HepG2 (cell line): ENCODE results near the gene TUT1. TPM values are rescaled to one million over a fixed set of nuclear protein-coding genes. Genes with fewer than 3 reads are reported as not detected.
A peak's percentile ranks its signal among the peaks of the same experiment; 100 is the strongest.

ENCODE experiments used
- AKAP8 ChIP-seq: sonication (generic); formaldehyde crosslinking; IDR thresholded peaks from 2 replicates; pipeline ENCODE4 v1.5.1; 2020; ENCODE audit warnings: mild to moderate bottlenecking, missing genetic modification reagents
- ATF7 ChIP-seq, 2 experiments: fragments of 450-650 bp in 1 of 2; sonication (generic) in 1 of 2; formaldehyde crosslinking in 1 of 2; IDR thresholded peaks; 2 replicates each; pipeline versions ENCODE4 v1.4.0 to v1.6.1; 2016 to 2020; ENCODE audit warnings: antibody characterized with exemption in 1 of 2, mild to moderate bottlenecking in 1 of 2, missing genetic modification reagents in 1 of 2
- FOXO1 ChIP-seq: sonication (generic); formaldehyde crosslinking; IDR thresholded peaks from 2 replicates; pipeline ENCODE4 v1.4.0; 2020; ENCODE audit warnings: missing genetic modification reagents
- HOXA3 ChIP-seq: sonication (generic); formaldehyde crosslinking; IDR thresholded peaks from 2 replicates; pipeline ENCODE4 v1.5.0; 2020; ENCODE audit warnings: missing genetic modification reagents
- IRF9 ChIP-seq: sonication (generic); formaldehyde crosslinking; IDR thresholded peaks from 2 replicates; pipeline ENCODE4 v1.8.0; 2022; ENCODE audit warnings: missing genetic modification reagents, mild to moderate bottlenecking, borderline replicate concordance
- KLF12 ChIP-seq: sonication (generic); formaldehyde crosslinking; IDR thresholded peaks from 2 replicates; pipeline ENCODE4 v1.4.0; 2020; ENCODE audit warnings: missing genetic modification reagents, borderline replicate concordance
- MAFG ChIP-seq: sonication (generic); formaldehyde crosslinking; IDR thresholded peaks from 2 replicates; pipeline ENCODE4 v1.5.1; 2020; ENCODE audit warnings: mild to moderate bottlenecking, missing genetic modification reagents
- MNT ChIP-seq: fragments of 450-650 bp; IDR thresholded peaks from 2 replicates; pipeline ENCODE4 v1.6.1; 2016
- NONO ChIP-seq, 2 experiments: fragments of 450-650 bp in 1 of 2; sonication (generic) in 1 of 2; formaldehyde crosslinking in 1 of 2; IDR thresholded peaks in 1 of 2; conservative IDR thresholded peaks in 1 of 2; 2 replicates each; pipeline versions ENCODE4 v1.6.1 to v1.8.0; 2017 to 2022; ENCODE audit warnings: mild to moderate bottlenecking in 1 of 2, missing genetic modification reagents in 1 of 2, moderate library complexity in 1 of 2
- POLR2AphosphoS2 ChIP-seq: IDR thresholded peaks from 2 replicates; pipeline ENCODE4 v1.6.1; 2011; ENCODE audit warnings: low read depth, low read length, improper control_type of control experiment
- SNAI1 ChIP-seq: sonication (generic); formaldehyde crosslinking; IDR thresholded peaks from 2 replicates; pipeline ENCODE4 v1.5.0; 2020; ENCODE audit warnings: mild to moderate bottlenecking, missing genetic modification reagents, borderline replicate concordance
- SRY ChIP-seq: sonication (generic); formaldehyde crosslinking; IDR thresholded peaks from 2 replicates; pipeline ENCODE4 v1.8.0; 2022; ENCODE audit warnings: mild to moderate bottlenecking, missing genetic modification reagents
- TGIF2 ChIP-seq: IDR thresholded peaks from 2 replicates; pipeline ENCODE4 v1.6.1; 2016; ENCODE audit warnings: control low read depth, missing compliant biosample characterization
- ZFX ChIP-seq: sonication (generic); formaldehyde crosslinking; IDR thresholded peaks from 2 replicates; pipeline ENCODE4 v1.4.0; 2020; ENCODE audit warnings: mild to moderate bottlenecking, low read depth, missing genetic modification reagents, moderate library complexity
- ZMAT3 ChIP-seq: sonication (generic); formaldehyde crosslinking; conservative IDR thresholded peaks from 2 replicates; pipeline ENCODE4 v1.7.0; 2021; ENCODE audit warnings: missing genetic modification reagents
- ZNF10 ChIP-seq: sonication (generic); formaldehyde crosslinking; IDR thresholded peaks from 2 replicates; pipeline ENCODE4 v1.4.0; 2020; ENCODE audit warnings: mild to moderate bottlenecking, low read depth, missing genetic modification reagents, borderline replicate concordance
- ZNF235 ChIP-seq: sonication (generic); formaldehyde crosslinking; IDR thresholded peaks from 2 replicates; pipeline ENCODE4 v1.8.1; 2023; ENCODE audit warnings: mild to moderate bottlenecking, missing genetic modification reagents, borderline replicate concordance
- ZNF331 ChIP-seq: sonication (generic); formaldehyde crosslinking; IDR thresholded peaks from 2 replicates; pipeline ENCODE4 v1.4.0; 2020; ENCODE audit warnings: missing genetic modification reagents
- ZNF710 ChIP-seq: sonication (generic); formaldehyde crosslinking; IDR thresholded peaks from 2 replicates; pipeline ENCODE4 v1.5.0; 2020; ENCODE audit warnings: mild to moderate bottlenecking, missing genetic modification reagents, borderline replicate concordance
- ZXDC ChIP-seq: sonication (generic); formaldehyde crosslinking; IDR thresholded peaks from 2 replicates; pipeline ENCODE4 v1.5.0; 2020; ENCODE audit warnings: mild to moderate bottlenecking, missing genetic modification reagents
- polyA plus RNA-seq, 8 experiments: library from polyadenylated mRNA; depleted of rRNA in 3 of 8; stranded (reverse) in 7 of 8; unstranded in 1 of 8; fragments of >200 nt; fragmentation: Illumina TruSeq in 4 of 8; extraction: Trizol in 4 of 8; gene quantifications; 2 replicates each; pipeline versions ENCODE4 v1.2.1 to v1.2.3, GENCODE V29; 2011 to 2016; ENCODE audit warnings: low read depth in 4 of 8, missing spikeins in 1 of 8, mixed read lengths in 1 of 8; ENCODE audit not compliant: insufficient read depth in 1 of 8
- total RNA-seq, 5 experiments: library from RNA; depleted of rRNA; stranded (reverse); fragments of >200 nt; fragmentation: Illumina TruSeq; extraction: Trizol; gene quantifications; 2 replicates each; pipeline ENCODE4 v1.2.3, GENCODE V29; 2016; ENCODE audit warnings: low read depth in 1 of 5

Gene TUT1
- total and polyA plus RNA-seq, 2 of the 13 experiments (the other 11 are each of a cell fraction or from before 2014, with no cell fraction given): 9.7 to 14.3 TPM

- TF ChIP-seq ZMAT3: no peak; the same call in 1 of the 2 replicates
- TF ChIP-seq ZXDC (CRISPR knock-in tag): peak; percentile 100
- peak; percentile 27; the same call in 1 of the 2 replicates for TF ChIP-seq ZFX (CRISPR knock-in tag)
- peak; percentile 77; the same call in 1 of the 2 replicates for TF ChIP-seq TGIF2
- no peak for TF ChIP-seq IRF9 (CRISPR knock-in tag)
- TF ChIP-seq NONO (IDR thresholded peaks at IDR 0.05): no peak
- peak; percentile 62 for TF ChIP-seq NONO (CRISPR knock-in tag; conservative IDR thresholded peaks at IDR 0.05)
- no peak for TF ChIP-seq ZNF10 (CRISPR knock-in tag)
- TF ChIP-seq ATF7 (IDR thresholded peaks at IDR 0.05): no peak
- no peak for TF ChIP-seq ATF7 (CRISPR knock-in tag; IDR thresholded peaks at IDR 0.05)
- TF ChIP-seq POLR2AphosphoS2: no peak
- TF ChIP-seq MNT: 0 out of 2 replicates have a peak, but pooled peaks have one; percentile 6
- TF ChIP-seq ZNF710: no peak
- TF ChIP-seq HOXA3 (CRISPR knock-in tag): peak; percentile 78
- TF ChIP-seq ZNF235 (CRISPR knock-in tag): no peak
- TF ChIP-seq KLF12 (CRISPR knock-in tag): peak; percentile 88
- TF ChIP-seq ZNF331: 0 out of 2 replicates have a peak, but pooled peaks have one; percentile 47
- 0 out of 2 replicates have a peak, but pooled peaks have one; percentile 17 for TF ChIP-seq FOXO1
- no peak for TF ChIP-seq MAFG
- no peak for TF ChIP-seq SNAI1 (CRISPR knock-in tag)
- no peak for TF ChIP-seq SRY (CRISPR knock-in tag)
- TF ChIP-seq AKAP8 (CRISPR knock-in tag): no peak
Observed at GRCh38 chr11:62599069-62599696, 7.9 kb upstream of the TUT1 start (continued).
